Nephron progenitor cell (in vitro differentiated cells): ENCODE data around the gene VENTX.
"Not testable (repeated sequence)": the region's sequence is repeated elsewhere in the genome, so short reads cannot be mapped to it uniquely, and the experiment has no call there.

Experiments used
- DNase-seq: peaks from one replicate; pipeline ENCODE4 v3.0.0; 2021
- H3K27ac Mint-ChIP-seq: 2 replicates; pipeline ENCODE4 v1.8.0; 2021; ENCODE audit warnings: mild to moderate bottlenecking, moderate library complexity, mixed read lengths
- H3K27me3 Mint-ChIP-seq: 2 replicates; pipeline ENCODE4 v1.8.0; 2021; ENCODE audit warnings: mild to moderate bottlenecking, low read depth, mixed read lengths; ENCODE audit not compliant: poor library complexity
- H3K36me3 Mint-ChIP-seq: 2 replicates; pipeline ENCODE4 v1.8.0; 2021; ENCODE audit warnings: low read depth, mixed read lengths
- H3K4me1 Mint-ChIP-seq: 2 replicates; pipeline ENCODE4 v1.8.0; 2021; ENCODE audit warnings: mixed read lengths
- H3K4me3 Mint-ChIP-seq: 2 replicates; pipeline ENCODE4 v1.8.0; 2021; ENCODE audit warnings: mild to moderate bottlenecking, moderate library complexity, mixed read lengths
- H3K9me3 Mint-ChIP-seq: 2 replicates; pipeline ENCODE4 v1.8.0; 2021; ENCODE audit warnings: mild to moderate bottlenecking, moderate library complexity, mixed read lengths
- TF ChIP-seq, protein P1 (sequence below): fragments of 200-600 bp; sonication (generic); IDR thresholded peaks from 2 replicates; pipeline ENCODE4 v1.5.0; 2021; ENCODE audit warnings: antibody characterized with exemption

VENTX gene

DNA sequence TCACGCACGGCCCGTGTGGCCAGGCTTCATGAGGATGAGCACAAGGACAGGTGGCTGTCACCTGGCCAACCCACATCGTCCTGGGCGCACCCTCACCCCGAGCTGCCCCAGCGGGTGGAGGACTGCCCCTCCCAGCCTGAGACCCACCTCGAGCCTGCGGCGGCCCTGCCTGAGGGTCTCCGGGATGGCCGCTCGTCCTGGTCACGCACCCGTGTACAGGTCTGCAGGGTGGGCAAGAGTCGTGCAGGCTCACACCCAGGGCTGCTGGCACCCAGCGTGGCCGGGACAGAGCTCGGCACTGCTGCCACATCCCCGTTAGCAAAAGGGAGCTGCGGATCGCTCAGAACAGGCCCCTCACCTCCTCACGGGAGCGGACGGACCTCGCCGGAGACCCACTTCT lies 22.1 kb upstream of the VENTX start:
- Mint-ChIP-seq H3K36me3 (peaks cover 13% of the 10 kb centered on the region), H3K4me1 (peaks cover 10% of the 10 kb centered on the region), H3K9me3 (peaks cover 13% of the 10 kb centered on the region), H3K27ac (no peak overlapping the region), H3K4me3 (no peak overlapping the region), H3K27me3 (peaks cover 30% of the 10 kb centered on the region)
- no peak for DNase-seq
- TF ChIP-seq, protein P1, sequence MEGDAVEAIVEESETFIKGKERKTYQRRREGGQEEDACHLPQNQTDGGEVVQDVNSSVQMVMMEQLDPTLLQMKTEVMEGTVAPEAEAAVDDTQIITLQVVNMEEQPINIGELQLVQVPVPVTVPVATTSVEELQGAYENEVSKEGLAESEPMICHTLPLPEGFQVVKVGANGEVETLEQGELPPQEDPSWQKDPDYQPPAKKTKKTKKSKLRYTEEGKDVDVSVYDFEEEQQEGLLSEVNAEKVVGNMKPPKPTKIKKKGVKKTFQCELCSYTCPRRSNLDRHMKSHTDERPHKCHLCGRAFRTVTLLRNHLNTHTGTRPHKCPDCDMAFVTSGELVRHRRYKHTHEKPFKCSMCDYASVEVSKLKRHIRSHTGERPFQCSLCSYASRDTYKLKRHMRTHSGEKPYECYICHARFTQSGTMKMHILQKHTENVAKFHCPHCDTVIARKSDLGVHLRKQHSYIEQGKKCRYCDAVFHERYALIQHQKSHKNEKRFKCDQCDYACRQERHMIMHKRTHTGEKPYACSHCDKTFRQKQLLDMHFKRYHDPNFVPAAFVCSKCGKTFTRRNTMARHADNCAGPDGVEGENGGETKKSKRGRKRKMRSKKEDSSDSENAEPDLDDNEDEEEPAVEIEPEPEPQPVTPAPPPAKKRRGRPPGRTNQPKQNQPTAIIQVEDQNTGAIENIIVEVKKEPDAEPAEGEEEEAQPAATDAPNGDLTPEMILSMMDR: no peak

DNA sequence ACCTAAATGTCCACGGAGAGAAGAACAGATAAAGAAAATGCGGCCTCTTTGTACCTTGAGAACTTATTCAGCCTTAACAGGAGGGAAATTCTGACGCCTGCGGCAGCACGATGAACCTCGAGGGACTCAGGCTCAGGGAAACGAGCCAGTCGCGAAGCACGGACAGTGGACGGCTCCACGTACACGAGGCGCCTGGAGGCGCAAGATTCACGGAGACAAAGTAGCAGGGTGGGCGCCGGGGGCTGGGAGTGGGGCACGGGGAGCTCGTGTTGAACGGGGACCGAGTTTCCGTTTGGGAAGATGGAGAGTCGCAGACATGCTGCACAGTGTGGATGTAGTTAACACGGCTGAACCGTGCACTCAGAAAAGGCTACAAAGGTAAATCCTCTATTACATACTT lies 20.9 kb upstream of the VENTX start:
- Mint-ChIP-seq H3K27ac (no peak overlapping the region), H3K4me1 (peaks cover 19% of the 10 kb centered on the region), H3K27me3 (peaks cover 41% of the 10 kb centered on the region), H3K4me3 (no peak overlapping the region), H3K9me3 (peaks cover 13% of the 10 kb centered on the region), H3K36me3 (peaks cover 13% of the 10 kb centered on the region)
- DNase-seq: no peak
- TF ChIP-seq, protein P1: no peak

DNA sequence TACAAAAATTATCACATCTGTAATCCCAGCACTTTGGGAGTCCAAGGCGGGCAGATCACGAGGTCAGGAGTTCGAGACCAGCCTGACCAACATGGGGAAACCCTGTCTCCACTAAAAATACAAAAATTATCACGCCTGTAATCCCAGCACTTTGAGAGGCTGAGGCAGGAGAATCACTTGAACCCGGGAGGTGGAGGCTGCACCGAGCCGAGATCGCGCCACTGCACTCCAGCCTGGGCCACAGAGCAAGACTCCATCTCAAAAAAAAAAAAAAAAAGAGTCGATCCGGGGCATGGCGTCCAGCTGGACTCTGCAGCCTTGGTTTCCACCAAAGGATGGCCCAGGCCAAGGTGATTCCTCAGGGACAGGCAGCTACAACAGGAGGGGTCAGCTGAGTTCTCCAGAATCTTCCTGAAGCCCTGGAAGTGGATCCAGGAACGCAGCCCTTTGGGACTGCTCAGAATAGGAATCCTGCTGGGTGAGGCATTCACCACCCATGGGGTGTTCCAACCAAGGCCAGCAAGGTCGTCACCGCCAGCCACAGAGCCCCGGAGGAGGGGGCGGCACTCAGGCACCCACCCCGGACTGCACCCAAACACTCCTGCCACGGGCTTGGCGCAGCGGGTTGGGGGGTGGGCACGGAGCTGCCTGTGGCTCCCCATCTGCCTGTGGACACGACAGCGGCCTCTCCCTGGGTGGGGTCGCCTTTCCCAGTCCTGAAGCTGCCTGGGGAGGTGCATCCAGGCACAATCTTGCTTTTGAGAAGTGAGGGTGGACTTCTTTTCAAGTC lies 19.7 kb upstream of the VENTX start:
- Mint-ChIP-seq H3K27me3 (peaks cover 45% of the 10 kb centered on the region), H3K27ac (no peak overlapping the region), H3K4me1 (peaks cover 15% of the 10 kb centered on the region), H3K9me3 (peaks cover 13% of the 10 kb centered on the region), H3K36me3 (peaks cover 13% of the 10 kb centered on the region), H3K4me3 (no peak overlapping the region)
- DNase-seq: no peak
- TF ChIP-seq, protein P1: no peak

DNA sequence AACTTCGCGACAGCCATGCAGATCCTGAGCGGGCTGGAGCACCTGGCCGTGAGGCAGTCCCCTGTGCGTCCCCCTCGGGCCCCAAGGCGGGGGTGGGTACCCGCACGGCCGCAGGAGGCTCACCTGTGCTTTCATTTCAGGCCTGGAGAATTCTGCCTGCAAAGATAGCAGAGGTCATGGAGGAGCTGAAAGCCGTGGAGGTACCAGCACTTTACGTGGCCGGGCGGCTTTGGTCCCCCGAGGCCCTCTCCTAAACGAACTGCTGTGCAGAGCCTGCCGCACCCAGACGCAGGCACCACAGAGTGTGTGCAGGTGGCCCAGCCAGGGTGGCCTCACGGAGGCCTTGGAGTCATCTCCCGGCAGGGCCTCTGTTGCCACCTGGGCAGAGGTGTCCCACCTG lies 18.8 kb upstream of the VENTX start:
- H3K36me3 Mint-ChIP-seq: peaks cover 13% of the 10 kb centered on the region
- TF ChIP-seq, protein P1: no peak
- DNase-seq: no peak
- peaks cover 50% of the 10 kb centered on the region for H3K27me3 Mint-ChIP-seq
- H3K4me3 Mint-ChIP-seq: no peak overlapping the region
- H3K9me3 Mint-ChIP-seq: peaks cover 13% of the 10 kb centered on the region
- H3K27ac Mint-ChIP-seq: no peak overlapping the region
- H3K4me1 Mint-ChIP-seq: peaks cover 22% of the 10 kb centered on the region

DNA sequence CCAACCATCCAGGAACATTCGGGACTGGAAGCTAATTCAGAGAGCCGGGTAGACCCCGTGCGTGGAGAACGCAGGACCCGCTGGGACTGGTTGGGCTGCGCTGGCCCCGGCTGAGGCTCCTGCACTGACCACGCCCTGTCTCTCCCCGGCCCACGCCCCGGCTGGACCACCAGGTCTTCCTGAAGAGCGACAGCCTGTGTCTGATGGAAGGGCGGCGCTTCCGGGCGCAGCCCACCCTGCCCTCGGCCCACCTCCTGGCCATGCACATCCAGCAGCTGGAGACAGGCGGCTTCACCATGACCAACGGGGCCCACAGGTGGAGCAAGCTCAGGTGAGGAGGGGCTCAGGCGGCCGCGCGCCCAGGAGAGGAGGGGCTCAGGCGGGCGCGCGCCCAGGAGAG lies 17.9 kb upstream of the VENTX start:
- DNase-seq: peak; percentile 66
- Mint-ChIP-seq H3K27me3 (peaks cover 58% of the 10 kb centered on the region), H3K36me3 (peaks cover 13% of the 10 kb centered on the region), H3K4me3 (peak overlapping the region; percentile 25), H3K27ac (no peak overlapping the region), H3K4me1 (peaks cover 31% of the 10 kb centered on the region), H3K9me3 (peaks cover 13% of the 10 kb centered on the region)
- TF ChIP-seq, protein P1: no peak

DNA sequence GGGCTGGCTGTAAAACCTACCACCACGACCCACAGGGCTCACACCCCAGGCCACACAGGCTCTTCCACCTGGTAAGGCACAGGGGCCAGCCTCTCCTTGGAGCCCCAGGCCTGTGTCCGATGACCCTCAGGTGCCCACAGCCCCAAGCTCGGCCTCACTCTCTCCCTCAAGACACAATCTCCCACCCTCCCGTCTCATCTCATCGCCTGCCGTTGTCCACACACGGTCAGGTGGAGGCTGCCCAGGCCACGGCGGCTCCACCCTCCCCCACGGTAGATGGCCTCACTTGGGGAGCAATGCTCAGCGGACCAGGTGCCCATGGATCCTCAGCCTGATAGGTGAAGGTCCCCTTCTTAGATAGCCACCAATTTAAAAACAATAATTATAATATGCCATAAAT lies 16.3 kb upstream of the VENTX start:
- Mint-ChIP-seq H3K9me3 (peaks cover 6% of the 10 kb centered on the region), H3K36me3 (peaks cover 6% of the 10 kb centered on the region), H3K27ac (no peak overlapping the region), H3K4me1 (peaks cover 46% of the 10 kb centered on the region), H3K27me3 (peaks cover 62% of the 10 kb centered on the region), H3K4me3 (peak overlapping the region; percentile 73)
- DNase-seq: no peak
- TF ChIP-seq, protein P1: no peak

DNA sequence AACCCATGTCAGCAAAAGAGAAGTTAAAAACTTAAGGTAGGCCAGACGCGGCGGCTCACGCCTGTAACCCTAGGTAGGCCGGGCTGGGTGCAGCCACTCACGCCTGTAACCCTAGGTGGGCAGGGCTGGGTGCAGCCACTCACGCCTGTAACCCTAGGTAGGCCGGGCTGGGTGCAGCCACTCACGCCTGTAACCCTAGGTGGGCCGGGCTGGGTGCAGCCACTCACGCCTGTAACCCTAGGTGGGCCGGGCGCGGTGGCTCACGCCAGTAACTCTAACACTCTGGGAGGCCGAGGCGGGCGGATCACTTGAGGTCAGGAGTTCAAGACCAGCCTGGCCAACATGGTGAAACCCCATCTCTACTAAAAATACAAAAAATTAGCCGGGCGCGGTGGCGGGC lies 15.9 kb upstream of the VENTX start:
- Mint-ChIP-seq H3K4me1 (peaks cover 48% of the 10 kb centered on the region), H3K27me3 (peaks cover 63% of the 10 kb centered on the region)
- H3K4me3 Mint-ChIP-seq, DNase-seq, H3K27ac Mint-ChIP-seq, H3K9me3 Mint-ChIP-seq, H3K36me3 Mint-ChIP-seq: not testable (repeated sequence)
